NT2/D1 (cell line): ENCODE results near the gene GLIPR1L2.
"Not testable (repeated sequence)": the region's sequence is repeated elsewhere in the genome, so short reads cannot be mapped to it uniquely, and the experiment has no call there.

Experiments used
- DNase-seq: peaks from one replicate; pipeline ENCODE4 v3.0.0-alpha.2; 2011; ENCODE audit warnings: low read depth, low spot score
- H3K27me3 ChIP-seq: 2 replicates; pipeline ENCODE4 v1.6.0; 2011; ENCODE audit warnings: mild to moderate bottlenecking; ENCODE audit not compliant: insufficient read length, insufficient read depth
- H3K36me3 ChIP-seq: 2 replicates; pipeline ENCODE4 v1.6.1; 2011; ENCODE audit warnings: mild to moderate bottlenecking, low read length, mixed read lengths; ENCODE audit not compliant: insufficient read depth, insufficient read length
- H3K4me1 ChIP-seq: 2 replicates; pipeline ENCODE4 v1.5.1; 2011; ENCODE audit not compliant: insufficient read depth, insufficient read length
- H3K4me3 ChIP-seq: 2 replicates; pipeline ENCODE4 v1.5.1; 2011; ENCODE audit warnings: low read depth; ENCODE audit not compliant: insufficient read length
- H3K9ac ChIP-seq: 2 replicates; pipeline ENCODE4 v1.6.0; 2011; ENCODE audit warnings: low read depth; ENCODE audit not compliant: insufficient read length
- H3K9me3 ChIP-seq: 2 replicates; pipeline ENCODE4 v1.5.1; 2011; ENCODE audit warnings: mild to moderate bottlenecking, low read length; ENCODE audit not compliant: insufficient read depth
- SUZ12 ChIP-seq: IDR thresholded peaks from 2 replicates; pipeline ENCODE4 v1.6.1; 2011; ENCODE audit not compliant: insufficient read length, insufficient read depth; ENCODE audit errors: extremely low read depth
- YY1 ChIP-seq: IDR thresholded peaks from 2 replicates; pipeline ENCODE4 v1.6.1; 2011; ENCODE audit not compliant: insufficient read length, insufficient read depth
- ZNF274 ChIP-seq: IDR thresholded peaks from 2 replicates; pipeline ENCODE4 v1.6.1; 2011; ENCODE audit warnings: mild to moderate bottlenecking, low read depth, low read length

GLIPR1L2 gene

GRCh38 chr12:75390899-75391538, at the start of gene GLIPR1L2:
Gene GLIPR1L2 (plus strand): TSS chr12:75391089. CDS start chr12:75391117, 28 bp downstream.
- Histone ChIP-seq H3K36me3 (no peaks in the 10 kb centered on the region), H3K27me3 (no peaks in the 10 kb centered on the region), H3K4me3 (no peak within 1 kb of the TSS), H3K9me3 (no peaks in the 10 kb centered on the region), H3K4me1 (no peaks in the 10 kb centered on the region), H3K9ac (no peak within 1 kb of the TSS)
- no peak for DNase-seq
- TF ChIP-seq YY1 (no peak), ZNF274 (no peak), SUZ12 (no peak)

- H3K4me1 ChIP-seq, result no peaks in the 10 kb centered on the region
- H3K36me3 ChIP-seq, result no peaks in the 10 kb centered on the region
- no peak overlapping the region for H3K9ac ChIP-seq
- no peaks in the 10 kb centered on the region for H3K9me3 ChIP-seq
- H3K4me3 ChIP-seq, result no peak overlapping the region
- DNase-seq, result no peak
- TF ChIP-seq SUZ12 (no peak), ZNF274 (no peak), YY1 (no peak)
- no peaks in the 10 kb centered on the region for H3K27me3 ChIP-seq
Observed at GRCh38 chr12:75341873-75342272, 49.0 kb upstream of the GLIPR1L2 start.

- TF ChIP-seq ZNF274 (no peak), YY1 (no peak), SUZ12 (no peak)
- H3K9me3 ChIP-seq, result no peaks in the 10 kb centered on the region
- H3K4me1 ChIP-seq, result no peaks in the 10 kb centered on the region
- H3K4me3 ChIP-seq, result no peak overlapping the region
- H3K36me3 ChIP-seq, result no peaks in the 10 kb centered on the region
- no peak for DNase-seq
- H3K9ac ChIP-seq, result no peak overlapping the region
- no peaks in the 10 kb centered on the region for H3K27me3 ChIP-seq
Observed at GRCh38 chr12:75345531-75345930, 45.4 kb upstream of the GLIPR1L2 start.

- not testable (repeated sequence) for H3K36me3 ChIP-seq, H3K9ac ChIP-seq, H3K4me3 ChIP-seq, H3K4me1 ChIP-seq, H3K27me3 ChIP-seq, DNase-seq, H3K9me3 ChIP-seq
Observed at GRCh38 chr12:75346215-75346614, 44.7 kb upstream of the GLIPR1L2 start.

- H3K27me3 ChIP-seq, result no peaks in the 10 kb centered on the region
- H3K9ac ChIP-seq, result no peak overlapping the region
- DNase-seq, result no peak
- no peak overlapping the region for H3K4me3 ChIP-seq
- no peaks in the 10 kb centered on the region for H3K36me3 ChIP-seq
- no peaks in the 10 kb centered on the region for H3K4me1 ChIP-seq
- TF ChIP-seq YY1, result no peak
- TF ChIP-seq SUZ12, result no peak
- TF ChIP-seq ZNF274, result no peak
- 0 out of 2 replicates have a peak, but pooled peaks cover 4% of the 10 kb centered on the region for H3K9me3 ChIP-seq
Observed at GRCh38 chr12:75349946-75350345, 40.9 kb upstream of the GLIPR1L2 start.

- Histone ChIP-seq H3K9ac (no peak overlapping the region), H3K27me3 (no peaks in the 10 kb centered on the region), H3K4me3 (no peak overlapping the region), H3K4me1 (no peaks in the 10 kb centered on the region), H3K36me3 (no peaks in the 10 kb centered on the region), H3K9me3 (0 out of 2 replicates have a peak, but pooled peaks cover 8% of the 10 kb centered on the region)
- DNase-seq, result no peak
- TF ChIP-seq ZNF274 (no peak), SUZ12 (no peak)
Observed at GRCh38 chr12:75350413-75350812, 40.5 kb upstream of the GLIPR1L2 start.

- DNase-seq, result no peak
- Histone ChIP-seq H3K27me3 (no peaks in the 10 kb centered on the region), H3K9ac (no peak overlapping the region), H3K4me3 (no peak overlapping the region), H3K9me3 (peaks cover 18% of the 10 kb centered on the region), H3K4me1 (no peaks in the 10 kb centered on the region), H3K36me3 (no peaks in the 10 kb centered on the region)
- TF ChIP-seq YY1 (no peak), ZNF274 (no peak), SUZ12 (no peak)
Observed at GRCh38 chr12:75354011-75354410, 36.9 kb upstream of the GLIPR1L2 start.
